ENCODE data around the gene IPCEF1. TPM values are rescaled to one million over a fixed set of nuclear protein-coding genes. Genes with fewer than 3 reads are reported as not detected.
"Not testable (repeated sequence)": the region's sequence is repeated elsewhere in the genome, so short reads cannot be mapped to it uniquely, and the experiment has no call there.

The IPCEF1 gene
- total RNA-seq, 1 donor from 2014 or later, result not detected

GRCh38 chr6:154307696-154308425, 48.7 kb downstream of the IPCEF1 start:
- Histone ChIP-seq H3K9me3 (no peaks in the 10 kb centered on the region), H3K4me3 (no peak overlapping the region), H3K27me3 (no peaks in the 10 kb centered on the region), H3K27ac (no peak overlapping the region), H3K36me3 (no peaks in the 10 kb centered on the region), H3K4me1 (no peaks in the 10 kb centered on the region)
- no peak for DNase-seq (ENCODE audit: low spot score in 2 of 2)
- TF ChIP-seq CTCF (IDR thresholded peaks at IDR 0.05), result no peak
- intact Hi-C loops (cut with DNase I), result no loop called here

- intact Hi-C loops (cut with DNase I); H3K4me3 ChIP-seq; H3K9me3 ChIP-seq; DNase-seq (ENCODE audit: low spot score in 2 of 2); H3K4me1 ChIP-seq; H3K36me3 ChIP-seq; H3K27me3 ChIP-seq; H3K27ac ChIP-seq: not testable (repeated sequence)
These were observed 49.5 kb downstream of the IPCEF1 start for GRCh38 chr6:154307147-154307546.

GRCh38 chr6:154306696-154307095, 49.9 kb downstream of the IPCEF1 start:
- H3K4me1 ChIP-seq, result no peaks in the 10 kb centered on the region
- H3K27ac ChIP-seq, result no peak overlapping the region
- DNase-seq (ENCODE audit: low spot score in 2 of 2), result no peak
- intact Hi-C loops (cut with DNase I), result no loop called here
- H3K4me3 ChIP-seq, result no peak overlapping the region
- TF ChIP-seq CTCF (IDR thresholded peaks at IDR 0.05), result no peak
- no peaks in the 10 kb centered on the region for H3K27me3 ChIP-seq
- H3K36me3 ChIP-seq, result no peaks in the 10 kb centered on the region
- no peaks in the 10 kb centered on the region for H3K9me3 ChIP-seq

GRCh38 chr6:154304191-154304590, 52.4 kb downstream of the IPCEF1 start:
- no peaks in the 10 kb centered on the region for H3K27me3 ChIP-seq
- TF ChIP-seq CTCF (IDR thresholded peaks at IDR 0.05), result no peak
- no peak for DNase-seq (ENCODE audit: low spot score in 2 of 2)
- no peak overlapping the region for H3K27ac ChIP-seq
- no peak overlapping the region for H3K4me3 ChIP-seq
- H3K36me3 ChIP-seq, result no peaks in the 10 kb centered on the region
- intact Hi-C loops (cut with DNase I), result no loop called here
- no peaks in the 10 kb centered on the region for H3K9me3 ChIP-seq
- no peaks in the 10 kb centered on the region for H3K4me1 ChIP-seq

DNA sequence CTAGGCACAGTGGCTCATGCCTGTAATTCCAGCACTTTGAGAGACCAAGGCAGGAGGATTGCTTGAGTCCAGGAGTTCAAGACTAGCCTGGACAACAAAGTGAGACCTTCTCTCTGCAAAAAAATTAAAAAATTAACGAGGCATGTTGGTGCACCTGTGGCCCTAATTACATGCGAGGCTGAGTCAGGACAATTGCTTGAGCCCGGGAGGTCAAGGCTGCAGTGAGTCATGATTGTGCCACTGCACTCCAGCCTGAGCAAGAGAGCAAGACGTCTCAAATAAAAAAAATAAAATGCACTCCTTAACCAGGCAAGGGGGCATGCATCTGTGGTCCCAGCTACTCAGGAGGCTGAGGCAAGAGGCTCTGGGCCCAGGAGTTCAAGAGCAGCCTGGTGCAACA, 53.0 kb downstream of the IPCEF1 start:
- H3K36me3 ChIP-seq; intact Hi-C loops (cut with DNase I); DNase-seq (ENCODE audit: low spot score in 2 of 2); H3K27me3 ChIP-seq; H3K27ac ChIP-seq; H3K4me1 ChIP-seq; H3K4me3 ChIP-seq; H3K9me3 ChIP-seq: not testable (repeated sequence)

GRCh38 chr6:154301839-154302752, 54.5 kb downstream of the IPCEF1 start:
- H3K27me3 ChIP-seq, result no peaks in the 10 kb centered on the region
- H3K27ac ChIP-seq, result no peak overlapping the region
- H3K36me3 ChIP-seq, result no peaks in the 10 kb centered on the region
- no peak for DNase-seq (ENCODE audit: low spot score in 2 of 2)
- intact Hi-C loops (cut with DNase I), result no loop called here
- H3K4me1 ChIP-seq, result peaks cover 0 to 8% of the 10 kb centered on the region in 2 donors
- TF ChIP-seq CTCF (IDR thresholded peaks at IDR 0.05), result no peak
- no peak overlapping the region for H3K4me3 ChIP-seq
- H3K9me3 ChIP-seq, result no peaks in the 10 kb centered on the region

Measured in ascending aorta (tissue), 2 donors.